Measurements from ENCODE around the gene OR4N2.
"Not testable (repeated sequence)": the region's sequence is repeated elsewhere in the genome, so short reads cannot be mapped to it uniquely, and the experiment has no call there.

- not testable (repeated sequence) for TF ChIP-seq POLR2AphosphoS5 (IDR thresholded peaks at IDR 0.05; ENCODE audit: borderline replicate concordance, low read depth, low read length); EZH2 (IDR thresholded peaks at IDR 0.05); FOXP2 (optimal IDR thresholded peaks at IDR 0.05; ENCODE audit: control extremely low read depth, extremely low read length, insufficient read depth)
These were observed 9.8 kb downstream of the OR4N2 start for GRCh38 chr14:19813171-19813920.
